Measurements from ENCODE around the gene CRTC2. TPM values are rescaled to one million over a fixed set of nuclear protein-coding genes. Genes with fewer than 3 reads are reported as not detected.

The CRTC2 gene
- total and polyA plus RNA-seq, 9 of the 15 experiments (the other 6 are each of a cell fraction or from before 2014, with no cell fraction given) = 2.7 to 26.4 (median 10.2) TPM

- TF ChIP-seq, protein P1, sequence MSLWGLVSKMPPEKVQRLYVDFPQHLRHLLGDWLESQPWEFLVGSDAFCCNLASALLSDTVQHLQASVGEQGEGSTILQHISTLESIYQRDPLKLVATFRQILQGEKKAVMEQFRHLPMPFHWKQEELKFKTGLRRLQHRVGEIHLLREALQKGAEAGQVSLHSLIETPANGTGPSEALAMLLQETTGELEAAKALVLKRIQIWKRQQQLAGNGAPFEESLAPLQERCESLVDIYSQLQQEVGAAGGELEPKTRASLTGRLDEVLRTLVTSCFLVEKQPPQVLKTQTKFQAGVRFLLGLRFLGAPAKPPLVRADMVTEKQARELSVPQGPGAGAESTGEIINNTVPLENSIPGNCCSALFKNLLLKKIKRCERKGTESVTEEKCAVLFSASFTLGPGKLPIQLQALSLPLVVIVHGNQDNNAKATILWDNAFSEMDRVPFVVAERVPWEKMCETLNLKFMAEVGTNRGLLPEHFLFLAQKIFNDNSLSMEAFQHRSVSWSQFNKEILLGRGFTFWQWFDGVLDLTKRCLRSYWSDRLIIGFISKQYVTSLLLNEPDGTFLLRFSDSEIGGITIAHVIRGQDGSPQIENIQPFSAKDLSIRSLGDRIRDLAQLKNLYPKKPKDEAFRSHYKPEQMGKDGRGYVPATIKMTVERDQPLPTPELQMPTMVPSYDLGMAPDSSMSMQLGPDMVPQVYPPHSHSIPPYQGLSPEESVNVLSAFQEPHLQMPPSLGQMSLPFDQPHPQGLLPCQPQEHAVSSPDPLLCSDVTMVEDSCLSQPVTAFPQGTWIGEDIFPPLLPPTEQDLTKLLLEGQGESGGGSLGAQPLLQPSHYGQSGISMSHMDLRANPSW (CRISPR knock-in tag; IDR thresholded peaks at IDR 0.05) = peak; percentile 59; the same call in 1 of the 2 replicates
- TF ChIP-seq, protein P2, sequence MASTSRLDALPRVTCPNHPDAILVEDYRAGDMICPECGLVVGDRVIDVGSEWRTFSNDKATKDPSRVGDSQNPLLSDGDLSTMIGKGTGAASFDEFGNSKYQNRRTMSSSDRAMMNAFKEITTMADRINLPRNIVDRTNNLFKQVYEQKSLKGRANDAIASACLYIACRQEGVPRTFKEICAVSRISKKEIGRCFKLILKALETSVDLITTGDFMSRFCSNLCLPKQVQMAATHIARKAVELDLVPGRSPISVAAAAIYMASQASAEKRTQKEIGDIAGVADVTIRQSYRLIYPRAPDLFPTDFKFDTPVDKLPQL (IDR thresholded peaks at IDR 0.05; ENCODE audit: extremely low read depth, insufficient read length) = no peak
- TF ChIP-seq RBM15 (IDR thresholded peaks at IDR 0.05; ENCODE audit: insufficient read depth, low read length) (no peak), NR2C1 (IDR thresholded peaks at IDR 0.05) (no peak), NR2C1 (tag; IDR thresholded peaks at IDR 0.05) (no peak), TCF15 (CRISPR knock-in tag; IDR thresholded peaks at IDR 0.05) (no peak), KDM4B (IDR thresholded peaks at IDR 0.05; ENCODE audit: borderline replicate concordance in 2 of 2, low read depth in 1 of 2) (peak in 1 of 2 experiments; percentile 83; a peak in 1 of 4 replicates), ZNF707 (CRISPR knock-in tag; conservative IDR thresholded peaks at IDR 0.05) (no peak), KLF10 (CRISPR knock-in tag; IDR thresholded peaks at IDR 0.05) (no peak), KLF16 (IDR thresholded peaks at IDR 0.05) (peak; percentile 44; the same call in 1 of the 2 replicates), ZFP36 (IDR thresholded peaks at IDR 0.05; ENCODE audit: low read depth, low read length, partially characterized antibody) (no peak), POU5F1 (IDR thresholded peaks at IDR 0.05; ENCODE audit: borderline replicate concordance, low read depth, low read length, partially characterized antibody) (peak; percentile 44), NRF1 (conservative IDR thresholded peaks at IDR 0.05 in 1 of 2, IDR thresholded peaks at IDR 0.05 in 1 of 2) (peak; percentile 64 to 66; a peak in 3 of 4 replicates), TCF3 (CRISPR knock-in tag; IDR thresholded peaks at IDR 0.05) (no peak), ZNF830 (CRISPR knock-in tag; IDR thresholded peaks at IDR 0.05) (no peak), CCAR2 (IDR thresholded peaks at IDR 0.05; ENCODE audit: low read depth, low read length) (no peak), NFE2L1 (tag; IDR thresholded peaks at IDR 0.05; ENCODE audit: borderline replicate concordance, low read depth) (no peak), CBX8 (IDR thresholded peaks at IDR 0.05; ENCODE audit: borderline replicate concordance, extremely low read depth, low read depth, low read length, poor library complexity, severe bottlenecking) (no peak), ZBED1 (IDR thresholded peaks at IDR 0.05) (peak; percentile 100), TARDBP (IDR thresholded peaks at IDR 0.05) (0 out of 2 replicates have a peak, but pooled peaks have one; percentile 32), NR2C2 (CRISPR knock-in tag; IDR thresholded peaks at IDR 0.05) (no peak), NR2C2 (tag; IDR thresholded peaks at IDR 0.05) (peak; percentile 82), BCOR (IDR thresholded peaks at IDR 0.05) (no peak)
- TF ChIP-seq, protein P3, sequence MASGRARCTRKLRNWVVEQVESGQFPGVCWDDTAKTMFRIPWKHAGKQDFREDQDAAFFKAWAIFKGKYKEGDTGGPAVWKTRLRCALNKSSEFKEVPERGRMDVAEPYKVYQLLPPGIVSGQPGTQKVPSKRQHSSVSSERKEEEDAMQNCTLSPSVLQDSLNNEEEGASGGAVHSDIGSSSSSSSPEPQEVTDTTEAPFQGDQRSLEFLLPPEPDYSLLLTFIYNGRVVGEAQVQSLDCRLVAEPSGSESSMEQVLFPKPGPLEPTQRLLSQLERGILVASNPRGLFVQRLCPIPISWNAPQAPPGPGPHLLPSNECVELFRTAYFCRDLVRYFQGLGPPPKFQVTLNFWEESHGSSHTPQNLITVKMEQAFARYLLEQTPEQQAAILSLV (tag; IDR thresholded peaks at IDR 0.05) = no peak
Measured at GRCh38 chr1:153922972-153923925, 35.2 kb downstream of the CRTC2 start, which contains the start of gene GATAD2B (continued).

All from K562 (cell line).